GM23248 (cell line): ENCODE measurements around the gene CABCOCO1.

Experiments used
- EZH2 ChIP-seq: fragments of 200-600 bp; sonication (generic); IDR thresholded peaks from 2 replicates; pipeline ENCODE4 v1.6.1; 2018; ENCODE audit warnings: antibody characterized with exemption, mild to moderate bottlenecking; ENCODE audit not compliant: insufficient read depth, poor library complexity, severe bottlenecking
- EZH2phosphoT487 ChIP-seq: fragments of 200-600 bp; sonication (generic); IDR thresholded peaks from 2 replicates; pipeline ENCODE4 v1.6.1; 2018; ENCODE audit warnings: antibody characterized with exemption, moderate library complexity, mild to moderate bottlenecking, low read depth; ENCODE audit not compliant: insufficient read depth

GRCh38 chr10:61798713-61799112, 136.0 kb downstream of the CABCOCO1 start:
- TF ChIP-seq EZH2 (no peak), EZH2phosphoT487 (no peak)
